Measurements from ENCODE around the gene WDR88.

WDR88 gene

GRCh38 chr19:33193269-33193864 is 61.5 kb downstream of the WDR88 start:
- Mint-ChIP-seq H3K36me3 (ENCODE audit: low read depth) (no peaks in the 10 kb centered on the region), H3K4me3 (no peak overlapping the region), H3K27me3 (ENCODE audit: low read depth) (peaks cover 62% of the 10 kb centered on the region), H3K9me3 (no peaks in the 10 kb centered on the region), H3K4me1 (ENCODE audit: low read depth) (peaks cover 2% of the 10 kb centered on the region), H3K27ac (no peak overlapping the region)

- Mint-ChIP-seq H3K27me3 (ENCODE audit: low read depth) (peaks cover 62% of the 10 kb centered on the region), H3K4me3 (no peak within 1 kb of the TSS), H3K36me3 (ENCODE audit: low read depth) (no peaks in the 10 kb centered on the region), H3K4me1 (ENCODE audit: low read depth) (peaks cover 2% of the 10 kb centered on the region), H3K27ac (no peak within 1 kb of the TSS), H3K9me3 (no peaks in the 10 kb centered on the region)
Observed at GRCh38 chr19:33193865-33194362, 62.0 kb downstream of the WDR88 start, which contains the start of gene LRP3. Gene LRP3, plus strand, starts transcription at chr19:33194330. Its CDS starts 456 bp downstream, at chr19:33194786.

- Mint-ChIP-seq H3K4me3 (no peak overlapping the region), H3K27ac (no peak overlapping the region), H3K4me1 (ENCODE audit: low read depth) (peaks cover 2% of the 10 kb centered on the region), H3K27me3 (ENCODE audit: low read depth) (peaks cover 60% of the 10 kb centered on the region), H3K9me3 (no peaks in the 10 kb centered on the region), H3K36me3 (ENCODE audit: low read depth) (no peaks in the 10 kb centered on the region)
Observed at GRCh38 chr19:33194532-33194885, 62.6 kb downstream of the WDR88 start.

- Mint-ChIP-seq H3K9me3 (no peaks in the 10 kb centered on the region), H3K27me3 (ENCODE audit: low read depth) (peaks cover 55% of the 10 kb centered on the region), H3K36me3 (ENCODE audit: low read depth) (no peaks in the 10 kb centered on the region), H3K27ac (no peak overlapping the region), H3K4me1 (ENCODE audit: low read depth) (peaks cover 2% of the 10 kb centered on the region), H3K4me3 (no peak overlapping the region)
Observed at GRCh38 chr19:33194886-33195644, 63.2 kb downstream of the WDR88 start.

GRCh38 chr19:33195645-33196347 is 63.9 kb downstream of the WDR88 start:
- Mint-ChIP-seq H3K27ac (no peak overlapping the region), H3K36me3 (ENCODE audit: low read depth) (no peaks in the 10 kb centered on the region), H3K4me1 (ENCODE audit: low read depth) (peaks cover 2% of the 10 kb centered on the region), H3K27me3 (ENCODE audit: low read depth) (peaks cover 48% of the 10 kb centered on the region), H3K9me3 (no peaks in the 10 kb centered on the region), H3K4me3 (no peak overlapping the region)

- peaks cover 2% of the 10 kb centered on the region for H3K4me1 Mint-ChIP-seq (ENCODE audit: low read depth)
- H3K9me3 Mint-ChIP-seq = no peaks in the 10 kb centered on the region
- H3K36me3 Mint-ChIP-seq (ENCODE audit: low read depth) = no peaks in the 10 kb centered on the region
- no peak overlapping the region for H3K4me3 Mint-ChIP-seq
- no peak overlapping the region for H3K27ac Mint-ChIP-seq
- H3K27me3 Mint-ChIP-seq (ENCODE audit: low read depth) = peaks cover 42% of the 10 kb centered on the region
Observed at GRCh38 chr19:33196446-33197193, 64.7 kb downstream of the WDR88 start.

GRCh38 chr19:33197591-33198000 is 65.7 kb downstream of the WDR88 start:
- Mint-ChIP-seq H3K36me3 (ENCODE audit: low read depth) (no peaks in the 10 kb centered on the region), H3K4me3 (no peak overlapping the region), H3K27me3 (ENCODE audit: low read depth) (peaks cover 33% of the 10 kb centered on the region), H3K27ac (no peak overlapping the region), H3K9me3 (no peaks in the 10 kb centered on the region), H3K4me1 (ENCODE audit: low read depth) (peaks cover 2% of the 10 kb centered on the region)

- Mint-ChIP-seq H3K36me3 (ENCODE audit: low read depth) (no peaks in the 10 kb centered on the region), H3K27ac (no peak overlapping the region), H3K4me3 (no peak overlapping the region), H3K9me3 (no peaks in the 10 kb centered on the region), H3K27me3 (ENCODE audit: low read depth) (peaks cover 27% of the 10 kb centered on the region), H3K4me1 (ENCODE audit: low read depth) (peaks cover 2% of the 10 kb centered on the region)
Observed at GRCh38 chr19:33198169-33198568, 66.3 kb downstream of the WDR88 start.

- H3K27ac Mint-ChIP-seq = no peak overlapping the region
- H3K27me3 Mint-ChIP-seq (ENCODE audit: low read depth) = peaks cover 20% of the 10 kb centered on the region
Observed at GRCh38 chr19:33199441-33200265, 67.7 kb downstream of the WDR88 start.

GRCh38 chr19:33201473-33201872 is 69.6 kb downstream of the WDR88 start:
- no peaks in the 10 kb centered on the region for H3K36me3 Mint-ChIP-seq (ENCODE audit: low read depth)

More at GRCh38 chr19:33199441-33200265, 67.7 kb downstream of the WDR88 start:
- no peaks in the 10 kb centered on the region for H3K4me1 Mint-ChIP-seq (ENCODE audit: low read depth)
- H3K9me3 Mint-ChIP-seq = no peaks in the 10 kb centered on the region
- no peak overlapping the region for H3K4me3 Mint-ChIP-seq
- H3K36me3 Mint-ChIP-seq (ENCODE audit: low read depth) = no peaks in the 10 kb centered on the region

GRCh38 chr19:33201886-33202545 is 70.1 kb downstream of the WDR88 start:
- no peaks in the 10 kb centered on the region for H3K9me3 Mint-ChIP-seq
- H3K4me3 Mint-ChIP-seq = no peak overlapping the region
- no peaks in the 10 kb centered on the region for H3K36me3 Mint-ChIP-seq (ENCODE audit: low read depth)
- no peaks in the 10 kb centered on the region for H3K4me1 Mint-ChIP-seq (ENCODE audit: low read depth)
- no peak overlapping the region for H3K27ac Mint-ChIP-seq
- H3K27me3 Mint-ChIP-seq (ENCODE audit: low read depth) = peaks cover 3% of the 10 kb centered on the region

More at GRCh38 chr19:33201473-33201872, 69.6 kb downstream of the WDR88 start:
- no peaks in the 10 kb centered on the region for H3K4me1 Mint-ChIP-seq (ENCODE audit: low read depth)
- no peak overlapping the region for H3K27ac Mint-ChIP-seq
- no peaks in the 10 kb centered on the region for H3K9me3 Mint-ChIP-seq
- no peak overlapping the region for H3K4me3 Mint-ChIP-seq
- peaks cover 8% of the 10 kb centered on the region for H3K27me3 Mint-ChIP-seq (ENCODE audit: low read depth)

GRCh38 chr19:33202546-33203507 is 70.9 kb downstream of the WDR88 start:
- Mint-ChIP-seq H3K27ac (no peak overlapping the region), H3K36me3 (ENCODE audit: low read depth) (no peaks in the 10 kb centered on the region), H3K27me3 (ENCODE audit: low read depth) (peaks cover 3% of the 10 kb centered on the region), H3K4me1 (ENCODE audit: low read depth) (no peaks in the 10 kb centered on the region), H3K9me3 (no peaks in the 10 kb centered on the region), H3K4me3 (no peak overlapping the region)
